SK-N-SH treated with all-trans-retinoic acid at 6 μM for 48 hours (cell line): ENCODE measurements around the gene ME3.
A peak's percentile ranks its signal among the peaks of the same experiment; 100 is the strongest.

Source experiments
- ATAC-seq: fragments of 200-7000 bp; cut with Tn5 transposase; 3 replicates; pipeline ENCODE4 v1.9.1; 2020; ENCODE audit warnings: mild to moderate bottlenecking, moderate library complexity
- ARNTL ChIP-seq: fragments of 450-650 bp; formaldehyde crosslinking; IDR thresholded peaks from 2 replicates; pipeline ENCODE4 v1.5.0; 2020; ENCODE audit warnings: low read depth, mild to moderate bottlenecking, moderate library complexity, borderline replicate concordance
- BACH2 ChIP-seq: fragments of 250-450 bp; sonication (Bioruptor Pico); IDR thresholded peaks from 2 replicates; pipeline ENCODE4 v1.9.0; 2021; ENCODE audit warnings: mild to moderate bottlenecking, borderline replicate concordance
- CREB5 ChIP-seq: fragments of 250-450 bp; sonication (Bioruptor Pico); IDR thresholded peaks from 2 replicates; pipeline ENCODE4 v1.5.1; 2020; ENCODE audit warnings: low read depth, mild to moderate bottlenecking, moderate library complexity
- CSDC2 ChIP-seq: fragments of 250-450 bp; sonication (Bioruptor Pico); IDR thresholded peaks from 2 replicates; pipeline ENCODE4 v1.5.0; 2020; ENCODE audit warnings: mild to moderate bottlenecking, moderate library complexity
- ESRRG ChIP-seq: fragments of 250-450 bp; sonication (Bioruptor Pico); IDR thresholded peaks from 2 replicates; pipeline ENCODE4 v1.6.1; 2021; ENCODE audit warnings: mild to moderate bottlenecking
- GLIS3 ChIP-seq: fragments of 250-450 bp; sonication (Bioruptor Pico); IDR thresholded peaks from 2 replicates; pipeline ENCODE4 v1.5.0; 2020; ENCODE audit warnings: mild to moderate bottlenecking, moderate library complexity
- ISL1 ChIP-seq: fragments of 250-450 bp; sonication (Bioruptor Pico); IDR thresholded peaks from 2 replicates; pipeline ENCODE4 v2.1.2; 2022; ENCODE audit warnings: mild to moderate bottlenecking, moderate library complexity
- OSR1 ChIP-seq: fragments of 250-450 bp; sonication (Bioruptor Pico); IDR thresholded peaks from 2 replicates; pipeline ENCODE4 v1.8.0; 2022; ENCODE audit warnings: moderate library complexity, mild to moderate bottlenecking, inconsistent platforms
- PATZ1 ChIP-seq: fragments of 250-450 bp; sonication (Bioruptor Pico); IDR thresholded peaks from 2 replicates; pipeline ENCODE4 v1.8.0; 2020; ENCODE audit warnings: mild to moderate bottlenecking, moderate library complexity, borderline replicate concordance
- PPARA ChIP-seq: fragments of 250-450 bp; sonication (Bioruptor Pico); IDR thresholded peaks from 2 replicates; pipeline ENCODE4 v1.5.0; 2020; ENCODE audit warnings: mild to moderate bottlenecking, borderline replicate concordance
- RARB ChIP-seq: fragments of 250-450 bp; sonication (Bioruptor Pico); IDR thresholded peaks from 2 replicates; pipeline ENCODE4 v1.8.0; 2021; ENCODE audit warnings: mild to moderate bottlenecking, moderate library complexity
- SNAI2 ChIP-seq: fragments of 250-450 bp; sonication (Bioruptor Pico); IDR thresholded peaks from 2 replicates; pipeline ENCODE4 v1.5.0; 2020; ENCODE audit warnings: mild to moderate bottlenecking, moderate library complexity
- TCF4 ChIP-seq: fragments of 250-450 bp; sonication (Bioruptor Pico); IDR thresholded peaks from 2 replicates; pipeline ENCODE4 v1.8.0; 2021; ENCODE audit warnings: mild to moderate bottlenecking, moderate library complexity, borderline replicate concordance
- TOX ChIP-seq: fragments of 250-450 bp; sonication (Bioruptor Pico); IDR thresholded peaks from 2 replicates; pipeline ENCODE4 v1.8.0; 2021; ENCODE audit warnings: mild to moderate bottlenecking, moderate library complexity, borderline replicate concordance
- TSHZ2 ChIP-seq: fragments of 250-450 bp; sonication (Bioruptor Pico); IDR thresholded peaks from 2 replicates; pipeline ENCODE4 v1.5.0; 2020; ENCODE audit warnings: mild to moderate bottlenecking, moderate library complexity
- ZFP30 ChIP-seq: fragments of 450-650 bp; formaldehyde crosslinking; IDR thresholded peaks from 2 replicates; pipeline ENCODE4 v1.5.0; 2022; ENCODE audit warnings: mild to moderate bottlenecking, moderate library complexity
- ZNF565 ChIP-seq: fragments of 450-650 bp; formaldehyde crosslinking; conservative IDR thresholded peaks from 2 replicates; pipeline ENCODE4 v1.5.0; 2020; ENCODE audit warnings: low read depth, mild to moderate bottlenecking, moderate library complexity
- ZNF70 ChIP-seq: fragments of 450-650 bp; formaldehyde crosslinking; IDR thresholded peaks from 2 replicates; pipeline ENCODE4 v1.5.0; 2020; ENCODE audit warnings: mild to moderate bottlenecking, moderate library complexity
- ZNF8 ChIP-seq: fragments of 450-650 bp; formaldehyde crosslinking; IDR thresholded peaks from 2 replicates; pipeline ENCODE4 v1.5.0; 2020; ENCODE audit warnings: mild to moderate bottlenecking, moderate library complexity
- TF ChIP-seq, protein P1 (sequence below): fragments of 250-450 bp; sonication (Bioruptor Pico); IDR thresholded peaks from 2 replicates; pipeline ENCODE4 v1.5.1; 2021; ENCODE audit warnings: mild to moderate bottlenecking, moderate library complexity

ME3 gene

GRCh38 chr11:86463120-86463519 lies 209.3 kb downstream of the ME3 start (continued):
- no peak for TF ChIP-seq PATZ1 (CRISPR knock-in tag)
- TF ChIP-seq ESRRG (CRISPR knock-in tag), result no peak
- TF ChIP-seq, protein P1, sequence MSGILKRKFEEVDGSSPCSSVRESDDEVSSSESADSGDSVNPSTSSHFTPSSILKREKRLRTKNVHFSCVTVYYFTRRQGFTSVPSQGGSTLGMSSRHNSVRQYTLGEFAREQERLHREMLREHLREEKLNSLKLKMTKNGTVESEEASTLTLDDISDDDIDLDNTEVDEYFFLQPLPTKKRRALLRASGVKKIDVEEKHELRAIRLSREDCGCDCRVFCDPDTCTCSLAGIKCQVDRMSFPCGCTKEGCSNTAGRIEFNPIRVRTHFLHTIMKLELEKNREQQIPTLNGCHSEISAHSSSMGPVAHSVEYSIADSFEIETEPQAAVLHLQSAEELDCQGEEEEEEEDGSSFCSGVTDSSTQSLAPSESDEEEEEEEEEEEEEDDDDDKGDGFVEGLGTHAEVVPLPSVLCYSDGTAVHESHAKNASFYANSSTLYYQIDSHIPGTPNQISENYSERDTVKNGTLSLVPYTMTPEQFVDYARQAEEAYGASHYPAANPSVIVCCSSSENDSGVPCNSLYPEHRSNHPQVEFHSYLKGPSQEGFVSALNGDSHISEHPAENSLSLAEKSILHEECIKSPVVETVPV (CRISPR knock-in tag), result no peak
- no peak for TF ChIP-seq ISL1 (CRISPR knock-in tag)

- TF ChIP-seq CREB5 (no peak), ZFP30 (CRISPR knock-in tag) (no peak), TSHZ2 (no peak), ISL1 (CRISPR knock-in tag) (no peak), ZNF70 (CRISPR knock-in tag) (no peak), RARB (no peak), OSR1 (no peak), BACH2 (CRISPR knock-in tag) (no peak), ARNTL (CRISPR knock-in tag) (no peak), ZNF565 (CRISPR knock-in tag) (no peak), TOX (no peak), ESRRG (CRISPR knock-in tag) (no peak), GLIS3 (no peak), PATZ1 (CRISPR knock-in tag) (no peak), ZNF8 (CRISPR knock-in tag) (no peak)
- TF ChIP-seq, protein P1 (CRISPR knock-in tag), result no peak
- no peak for ATAC-seq
Measured at GRCh38 chr11:86461892-86462291, 210.5 kb downstream of the ME3 start.

DNA sequence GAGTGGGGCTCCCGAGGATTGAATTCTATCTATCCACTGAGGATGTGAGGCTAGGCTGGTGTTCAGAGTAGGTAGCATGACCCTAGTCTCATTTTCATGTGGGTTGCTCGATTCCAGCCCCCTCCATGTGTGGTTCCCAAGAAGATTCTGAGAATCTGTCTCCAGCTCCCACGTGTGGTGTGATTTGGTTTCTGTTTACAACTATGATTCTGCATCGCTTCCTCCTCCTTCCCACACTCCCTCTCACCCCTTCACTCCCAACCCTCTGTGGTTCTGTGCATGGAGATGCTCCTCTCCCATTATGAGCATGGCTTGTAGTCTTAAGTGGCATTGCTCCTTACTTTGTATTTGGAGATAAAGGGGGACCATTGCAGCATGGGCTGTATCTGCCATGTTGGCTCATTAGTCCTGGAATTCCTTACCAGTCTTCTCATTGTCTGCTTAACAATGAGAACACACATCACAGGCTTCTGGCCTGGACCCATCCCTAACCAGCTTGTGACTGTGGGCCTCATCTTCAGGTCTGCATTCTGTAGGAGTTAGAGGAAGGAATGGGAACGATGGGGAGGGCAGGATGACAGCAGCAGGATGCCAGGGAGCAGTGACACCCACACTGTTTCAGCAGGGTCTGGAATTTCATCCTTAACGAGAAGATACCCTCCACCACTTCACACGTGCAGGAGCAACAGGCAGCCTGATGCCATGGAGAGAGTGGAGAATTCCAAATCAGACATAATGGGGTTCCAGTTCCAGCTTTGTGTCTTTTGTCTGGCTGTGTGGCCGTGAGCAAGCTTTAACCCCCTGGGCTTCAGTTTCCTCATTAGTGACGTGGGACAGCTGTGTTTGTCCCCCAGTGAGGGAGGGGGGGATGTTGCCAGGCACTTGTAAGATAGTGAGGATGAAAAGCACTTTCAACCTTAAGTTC lies 211.7 kb downstream of the ME3 start:
- ATAC-seq, result peak; percentile 2; the same call in 2 of the 3 replicates
- TF ChIP-seq CSDC2 (CRISPR knock-in tag), result no peak
- TF ChIP-seq PATZ1 (CRISPR knock-in tag), result no peak
- no peak for TF ChIP-seq SNAI2 (CRISPR knock-in tag)
- TF ChIP-seq TOX, result no peak
- TF ChIP-seq ZFP30 (CRISPR knock-in tag), result no peak
- no peak for TF ChIP-seq PPARA (CRISPR knock-in tag)
- no peak for TF ChIP-seq RARB
- TF ChIP-seq TCF4, result no peak
